ENCODE data around the gene SDK2. TPM values are rescaled to one million over a fixed set of nuclear protein-coding genes. Genes with fewer than 3 reads are reported as not detected.

SDK2 gene
- total and polyA plus RNA-seq, 9 of the 15 experiments (the other 6 are each of a cell fraction or from before 2014, with no cell fraction given), result 0.04 TPM; not detected in 8

DNA sequence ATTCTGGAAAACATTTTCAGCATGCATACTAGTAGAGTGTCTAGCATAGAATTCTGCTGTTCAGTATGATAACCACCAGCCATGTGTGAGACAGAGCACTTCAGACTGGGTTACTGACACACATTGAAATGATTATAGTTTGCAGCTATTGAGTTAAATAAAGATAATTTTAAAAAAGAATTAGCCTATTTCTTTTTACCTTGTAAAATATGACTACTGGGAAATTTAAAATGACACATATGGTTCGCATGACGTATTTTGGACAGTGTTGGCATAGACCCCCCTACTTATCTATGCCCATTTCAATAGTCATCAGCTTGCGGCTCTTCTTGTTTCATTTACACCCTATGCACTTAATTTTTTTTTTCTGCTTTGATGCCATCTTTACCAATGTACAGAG is 4.7 kb upstream of the SDK2 start:
- Histone ChIP-seq H4K20me1 (replicated peaks; ENCODE audit: control insufficient read depth, insufficient read depth, low read length) (no peaks in the 10 kb centered on the region; the same call in 1 of the 2 replicates), H3K36me3 (ENCODE audit: control insufficient read depth, insufficient read depth, low read length) (no peaks in the 10 kb centered on the region), H3K27ac (ENCODE audit: extremely low read depth, low read depth, low read length) (no peak overlapping the region), H3K9ac (ENCODE audit: insufficient read depth in 1 of 2, low read depth in 2 of 2, low read length in 2 of 2) (no peak overlapping the region), H3K4me1 (replicated peaks in 1 of 2; ENCODE audit: control insufficient read depth in 2 of 2, insufficient read depth in 2 of 2, low read length in 2 of 2) (no peaks in the 10 kb centered on the region), H3K4me3 (no peak overlapping the region), H3K9me3 (replicated peaks; ENCODE audit: control insufficient read depth, insufficient read depth, low read depth, low read length) (no peaks in the 10 kb centered on the region), H3K4me2 (ENCODE audit: insufficient read depth, low read length) (no peak overlapping the region), H2AFZ (ENCODE audit: low read depth, low read length) (no peak overlapping the region), H3K9me1 (ENCODE audit: control insufficient read depth, insufficient read depth, low read length) (no peaks in the 10 kb centered on the region), H3K79me2 (ENCODE audit: control insufficient read depth, insufficient read depth, low read length) (no peaks in the 10 kb centered on the region), H3K27me3 (ENCODE audit: control insufficient read depth in 2 of 2, insufficient read depth in 2 of 2, low read length in 2 of 2) (peaks cover 0 to 9% of the 10 kb centered on the region in 2 experiments; a peak in 2 of 5 replicates)
- intact Hi-C loops (cut with micrococcal nuclease), result no loop called here
- DNase-seq (ENCODE audit: extremely low read depth in 1 of 4, low spot score in 3 of 4), result no peak
- no TSS peak for BruUV-seq (replicated peaks)
- ChIA-PET CTCF (ENCODE audit: low intra/inter-chr PET ratio) (no interaction called here), POLR2A (no interaction called here)
- in situ Hi-C loops (cut with MboI), result no loop called here
- ATAC-seq, result no peak
- WGBS (ENCODE audit: insufficient coverage, low coverage, missing lambda C conversion rate), result 4% methylated on average over 3 of the region's 3 CpGs
- FAIRE-seq, result no peak
- TF ChIP-seq HNRNPK (IDR thresholded peaks at IDR 0.05; ENCODE audit: low read depth, low read length, poor library complexity, severe bottlenecking) (no peak), RBBP5 (IDR thresholded peaks at IDR 0.05; ENCODE audit: borderline replicate concordance, insufficient read depth, low read length, poor library complexity, severe bottlenecking) (no peak), ETV1 (tag; conservative IDR thresholded peaks at IDR 0.05; ENCODE audit: low read depth) (no peak), GTF2E2 (tag; IDR thresholded peaks at IDR 0.05) (no peak), DMBX1 (CRISPR knock-in tag; IDR thresholded peaks at IDR 0.05; ENCODE audit: borderline replicate concordance) (no peak), CREBBP (IDR thresholded peaks at IDR 0.05; ENCODE audit: low read depth, low read length) (no peak), COPS2 (conservative IDR thresholded peaks at IDR 0.05) (no peak), POLR2A (conservative IDR thresholded peaks at IDR 0.05) (no peak), SRSF9 (IDR thresholded peaks at IDR 0.05; ENCODE audit: borderline replicate concordance, low read depth, low read length) (no peak), BMI1 (IDR thresholded peaks at IDR 0.05; ENCODE audit: low read length) (no peak)
- TF ChIP-seq, protein P1, sequence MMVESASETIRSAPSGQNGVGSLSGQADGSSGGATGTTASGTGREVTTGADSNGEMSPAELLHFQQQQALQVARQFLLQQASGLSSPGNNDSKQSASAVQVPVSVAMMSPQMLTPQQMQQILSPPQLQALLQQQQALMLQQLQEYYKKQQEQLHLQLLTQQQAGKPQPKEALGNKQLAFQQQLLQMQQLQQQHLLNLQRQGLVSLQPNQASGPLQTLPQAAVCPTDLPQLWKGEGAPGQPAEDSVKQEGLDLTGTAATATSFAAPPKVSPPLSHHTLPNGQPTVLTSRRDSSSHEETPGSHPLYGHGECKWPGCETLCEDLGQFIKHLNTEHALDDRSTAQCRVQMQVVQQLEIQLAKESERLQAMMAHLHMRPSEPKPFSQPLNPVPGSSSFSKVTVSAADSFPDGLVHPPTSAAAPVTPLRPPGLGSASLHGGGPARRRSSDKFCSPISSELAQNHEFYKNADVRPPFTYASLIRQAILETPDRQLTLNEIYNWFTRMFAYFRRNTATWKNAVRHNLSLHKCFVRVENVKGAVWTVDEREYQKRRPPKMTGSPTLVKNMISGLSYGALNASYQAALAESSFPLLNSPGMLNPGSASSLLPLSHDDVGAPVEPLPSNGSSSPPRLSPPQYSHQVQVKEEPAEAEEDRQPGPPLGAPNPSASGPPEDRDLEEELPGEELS (CRISPR knock-in tag; IDR thresholded peaks at IDR 0.05; ENCODE audit: borderline replicate concordance), result no peak
- TF ChIP-seq, protein P2, sequence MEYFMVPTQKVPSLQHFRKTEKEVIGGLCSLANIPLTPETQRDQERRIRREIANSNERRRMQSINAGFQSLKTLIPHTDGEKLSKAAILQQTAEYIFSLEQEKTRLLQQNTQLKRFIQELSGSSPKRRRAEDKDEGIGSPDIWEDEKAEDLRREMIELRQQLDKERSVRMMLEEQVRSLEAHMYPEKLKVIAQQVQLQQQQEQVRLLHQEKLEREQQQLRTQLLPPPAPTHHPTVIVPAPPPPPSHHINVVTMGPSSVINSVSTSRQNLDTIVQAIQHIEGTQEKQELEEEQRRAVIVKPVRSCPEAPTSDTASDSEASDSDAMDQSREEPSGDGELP (CRISPR knock-in tag; IDR thresholded peaks at IDR 0.05; ENCODE audit: borderline replicate concordance), result no peak
- TF ChIP-seq, protein P3, sequence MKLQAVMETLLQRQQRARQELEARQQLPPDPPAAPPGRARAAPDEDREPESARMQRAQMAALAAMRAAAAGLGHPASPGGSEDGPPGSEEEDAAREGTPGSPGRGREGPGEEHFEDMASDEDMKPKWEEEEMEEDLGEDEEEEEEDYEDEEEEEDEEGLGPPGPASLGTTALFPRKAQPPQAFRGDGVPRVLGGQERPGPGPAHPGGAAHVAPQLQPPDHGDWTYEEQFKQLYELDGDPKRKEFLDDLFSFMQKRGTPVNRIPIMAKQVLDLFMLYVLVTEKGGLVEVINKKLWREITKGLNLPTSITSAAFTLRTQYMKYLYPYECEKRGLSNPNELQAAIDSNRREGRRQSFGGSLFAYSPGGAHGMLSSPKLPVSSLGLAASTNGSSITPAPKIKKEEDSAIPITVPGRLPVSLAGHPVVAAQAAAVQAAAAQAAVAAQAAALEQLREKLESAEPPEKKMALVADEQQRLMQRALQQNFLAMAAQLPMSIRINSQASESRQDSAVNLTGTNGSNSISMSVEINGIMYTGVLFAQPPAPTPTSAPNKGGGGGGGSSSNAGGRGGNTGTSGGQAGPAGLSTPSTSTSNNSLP (IDR thresholded peaks at IDR 0.05; ENCODE audit: borderline replicate concordance, low read depth, low read length), result no peak
- TF ChIP-seq, protein P4, sequence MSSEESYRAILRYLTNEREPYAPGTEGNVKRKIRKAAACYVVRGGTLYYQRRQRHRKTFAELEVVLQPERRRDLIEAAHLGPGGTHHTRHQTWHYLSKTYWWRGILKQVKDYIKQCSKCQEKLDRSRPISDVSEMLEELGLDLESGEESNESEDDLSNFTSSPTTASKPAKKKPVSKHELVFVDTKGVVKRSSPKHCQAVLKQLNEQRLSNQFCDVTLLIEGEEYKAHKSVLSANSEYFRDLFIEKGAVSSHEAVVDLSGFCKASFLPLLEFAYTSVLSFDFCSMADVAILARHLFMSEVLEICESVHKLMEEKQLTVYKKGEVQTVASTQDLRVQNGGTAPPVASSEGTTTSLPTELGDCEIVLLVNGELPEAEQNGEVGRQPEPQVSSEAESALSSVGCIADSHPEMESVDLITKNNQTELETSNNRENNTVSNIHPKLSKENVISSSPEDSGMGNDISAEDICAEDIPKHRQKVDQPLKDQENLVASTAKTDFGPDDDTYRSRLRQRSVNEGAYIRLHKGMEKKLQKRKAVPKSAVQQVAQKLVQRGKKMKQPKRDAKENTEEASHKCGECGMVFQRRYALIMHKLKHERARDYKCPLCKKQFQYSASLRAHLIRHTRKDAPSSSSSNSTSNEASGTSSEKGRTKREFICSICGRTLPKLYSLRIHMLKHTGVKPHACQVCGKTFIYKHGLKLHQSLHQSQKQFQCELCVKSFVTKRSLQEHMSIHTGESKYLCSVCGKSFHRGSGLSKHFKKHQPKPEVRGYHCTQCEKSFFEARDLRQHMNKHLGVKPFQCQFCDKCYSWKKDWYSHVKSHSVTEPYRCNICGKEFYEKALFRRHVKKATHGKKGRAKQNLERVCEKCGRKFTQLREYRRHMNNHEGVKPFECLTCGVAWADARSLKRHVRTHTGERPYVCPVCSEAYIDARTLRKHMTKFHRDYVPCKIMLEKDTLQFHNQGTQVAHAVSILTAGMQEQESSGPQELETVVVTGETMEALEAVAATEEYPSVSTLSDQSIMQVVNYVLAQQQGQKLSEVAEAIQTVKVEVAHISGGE (CRISPR knock-in tag; IDR thresholded peaks at IDR 0.05), result no peak

All from K562 (cell line).